Choroid plexus epithelial cell (primary cell): ENCODE results near the gene OVOL1.

Experiments
- DNase-seq: peaks from one replicate; pipeline ENCODE4 v3.0.0-alpha.2; 2010; ENCODE audit warnings: low read depth
- H3K4me3 ChIP-seq: 2 replicates; pipeline ENCODE4 v1.5.1; 2011; ENCODE audit warnings: low read depth, mild to moderate bottlenecking, control low read depth, low read length, moderate library complexity
- TF ChIP-seq, protein P1 (sequence below): conservative IDR thresholded peaks from 2 replicates; pipeline ENCODE4 v1.5.1; 2011; ENCODE audit warnings: low read depth, mild to moderate bottlenecking, control low read depth, inconsistent platforms, low read length, moderate library complexity

Gene OVOL1

GRCh38 chr11:65786786-65787636, at the start of gene OVOL1:
Gene OVOL1, plus strand, starts transcription at chr11:65787063. Its CDS starts 311 bp downstream, at chr11:65787374.
- no peak within 1 kb of the TSS for H3K4me3 ChIP-seq
- no peak for DNase-seq
- TF ChIP-seq, protein P1, sequence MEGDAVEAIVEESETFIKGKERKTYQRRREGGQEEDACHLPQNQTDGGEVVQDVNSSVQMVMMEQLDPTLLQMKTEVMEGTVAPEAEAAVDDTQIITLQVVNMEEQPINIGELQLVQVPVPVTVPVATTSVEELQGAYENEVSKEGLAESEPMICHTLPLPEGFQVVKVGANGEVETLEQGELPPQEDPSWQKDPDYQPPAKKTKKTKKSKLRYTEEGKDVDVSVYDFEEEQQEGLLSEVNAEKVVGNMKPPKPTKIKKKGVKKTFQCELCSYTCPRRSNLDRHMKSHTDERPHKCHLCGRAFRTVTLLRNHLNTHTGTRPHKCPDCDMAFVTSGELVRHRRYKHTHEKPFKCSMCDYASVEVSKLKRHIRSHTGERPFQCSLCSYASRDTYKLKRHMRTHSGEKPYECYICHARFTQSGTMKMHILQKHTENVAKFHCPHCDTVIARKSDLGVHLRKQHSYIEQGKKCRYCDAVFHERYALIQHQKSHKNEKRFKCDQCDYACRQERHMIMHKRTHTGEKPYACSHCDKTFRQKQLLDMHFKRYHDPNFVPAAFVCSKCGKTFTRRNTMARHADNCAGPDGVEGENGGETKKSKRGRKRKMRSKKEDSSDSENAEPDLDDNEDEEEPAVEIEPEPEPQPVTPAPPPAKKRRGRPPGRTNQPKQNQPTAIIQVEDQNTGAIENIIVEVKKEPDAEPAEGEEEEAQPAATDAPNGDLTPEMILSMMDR: no peak

GRCh38 chr11:65739022-65739421, 47.8 kb upstream of the OVOL1 start:
- TF ChIP-seq, protein P1: no peak
- no peak for DNase-seq
- H3K4me3 ChIP-seq: no peak overlapping the region

GRCh38 chr11:65741185-65741584, 45.7 kb upstream of the OVOL1 start:
- no peak for DNase-seq
- TF ChIP-seq, protein P1: no peak
- no peak overlapping the region for H3K4me3 ChIP-seq

GRCh38 chr11:65742353-65742752, 44.5 kb upstream of the OVOL1 start:
- no peak for DNase-seq
- TF ChIP-seq, protein P1: no peak
- no peak overlapping the region for H3K4me3 ChIP-seq

GRCh38 chr11:65743681-65744025, 43.2 kb upstream of the OVOL1 start:
- no peak for DNase-seq
- TF ChIP-seq, protein P1: no peak
- no peak overlapping the region for H3K4me3 ChIP-seq

GRCh38 chr11:65744026-65744698, 42.7 kb upstream of the OVOL1 start:
- peak; percentile 47 for DNase-seq
- TF ChIP-seq, protein P1: peak; percentile 55
- no peak overlapping the region for H3K4me3 ChIP-seq
